ENCODE measurements around the gene PORCN.
"Not testable (repeated sequence)": the region's sequence is repeated elsewhere in the genome, so short reads cannot be mapped to it uniquely, and the experiment has no call there.

The PORCN gene

DNA sequence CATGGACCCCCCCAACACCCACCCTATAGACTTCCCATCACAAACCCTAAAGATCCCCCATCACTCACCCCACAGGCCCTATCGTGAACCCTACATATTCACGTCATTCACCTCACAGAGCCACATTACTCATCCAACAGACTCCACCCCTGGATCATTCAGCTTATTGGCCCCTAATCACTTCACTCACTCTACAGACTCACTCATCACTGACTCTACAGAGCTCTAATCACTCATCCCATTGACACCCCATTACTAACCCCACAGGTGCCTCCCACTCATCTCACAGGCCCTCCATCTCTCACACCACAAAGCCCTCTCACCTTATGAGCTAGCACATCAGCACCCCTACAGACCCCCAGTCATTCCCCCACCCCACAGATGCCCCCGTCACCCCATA lies 24.4 kb downstream of the PORCN start:
- H3K4me1 Mint-ChIP-seq, result peaks cover 29% of the 10 kb centered on the region

DNA sequence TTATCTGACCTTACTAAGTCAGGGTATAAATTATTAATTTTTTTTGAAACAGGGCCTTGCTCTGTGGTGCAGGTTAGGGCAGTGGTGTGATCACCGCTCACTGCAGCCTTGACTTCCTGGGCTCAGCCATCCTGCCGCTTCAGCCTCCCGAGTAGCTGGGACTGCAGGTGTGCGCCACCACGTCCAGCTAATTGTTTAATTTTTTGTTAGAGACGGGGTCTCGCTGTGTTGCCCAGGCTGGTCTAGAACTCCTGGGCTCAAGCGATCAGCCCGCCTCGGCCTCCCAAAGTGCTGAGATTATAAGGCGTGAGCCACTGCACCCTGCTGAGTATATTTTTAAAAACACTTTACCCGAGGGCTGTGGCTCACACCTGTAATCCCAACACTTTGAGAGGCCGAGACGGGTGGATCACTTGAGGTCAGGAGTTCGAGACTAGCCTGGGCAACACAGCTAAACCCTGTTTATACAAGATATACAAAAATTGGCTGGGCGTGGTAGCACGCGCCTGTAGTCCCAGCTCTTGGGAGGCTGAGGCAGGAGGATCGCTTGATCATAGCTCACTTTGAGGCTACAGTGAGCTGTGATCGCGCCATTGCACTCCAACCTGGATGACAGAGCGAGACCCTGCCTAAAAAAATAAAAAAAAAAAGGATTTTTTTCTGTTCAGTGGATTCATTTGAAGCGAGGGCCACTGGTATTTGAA lies 30.0 kb downstream of the PORCN start:
- no peak for DNase-seq (ENCODE audit: low spot score in 2 of 2)
- H3K4me1 Mint-ChIP-seq, result peaks cover 28% of the 10 kb centered on the region
- peak overlapping the region; percentile 93 for H3K27ac Mint-ChIP-seq
- peak overlapping the region; percentile 81 for H3K4me3 Mint-ChIP-seq
- H3K9me3 Mint-ChIP-seq, result no peaks in the 10 kb centered on the region
- H3K36me3 Mint-ChIP-seq, result peaks cover 43% of the 10 kb centered on the region
- ATAC-seq, result no peak

More for the DNA sequence above, 24.4 kb downstream of the PORCN start:
- H3K9me3 Mint-ChIP-seq, result no peaks in the 10 kb centered on the region
- H3K36me3 Mint-ChIP-seq, result peaks cover 35% of the 10 kb centered on the region
- DNase-seq (ENCODE audit: low spot score in 2 of 2) (no peak), ATAC-seq (peak; percentile 40)
- no peak overlapping the region for H3K4me3 Mint-ChIP-seq
- peak overlapping the region; percentile 83 for H3K27ac Mint-ChIP-seq

DNA sequence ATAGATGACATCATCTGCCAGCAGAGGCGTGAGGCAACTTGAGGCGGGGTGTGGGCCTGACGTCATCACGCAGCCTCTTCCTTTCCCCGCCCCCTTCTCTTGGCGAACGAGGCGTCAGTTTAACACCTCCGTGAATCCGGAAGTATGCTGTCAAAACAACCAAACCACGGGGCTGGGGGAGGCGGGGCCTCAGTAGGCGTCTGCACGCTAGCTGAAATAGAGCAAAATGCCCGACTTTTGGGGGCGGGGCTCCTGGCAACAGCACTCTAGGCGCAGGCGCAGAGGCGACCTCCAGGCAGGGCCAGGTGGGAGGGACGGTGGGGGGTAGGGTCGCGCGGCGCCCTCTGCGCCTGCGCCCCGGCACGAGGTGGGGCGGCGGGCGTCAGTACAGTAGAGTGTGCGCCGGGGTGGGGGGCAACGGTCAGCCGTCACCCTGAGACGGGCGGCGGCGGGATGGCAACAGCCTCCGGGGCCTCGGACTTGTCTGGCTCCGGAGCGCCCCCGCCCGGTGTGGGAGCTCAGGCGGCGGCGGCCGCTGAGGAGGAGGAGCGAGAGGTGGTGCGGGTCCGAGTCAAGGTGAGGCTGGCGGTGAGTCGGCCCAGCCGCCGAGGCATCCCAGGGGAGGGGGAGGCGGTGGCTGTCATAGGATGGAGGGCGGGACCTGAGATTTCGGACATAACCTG lies 30.7 kb downstream of the PORCN start, which contains the start of gene TBC1D25:
Gene TBC1D25 (plus strand): TSS at position 370 of the 683 bp plus-strand sequence. CDS start 84 bp downstream, at position 454.
- peak within 1 kb of the TSS; percentile 81 for H3K4me3 Mint-ChIP-seq
- H3K9me3 Mint-ChIP-seq, result no peaks in the 10 kb centered on the region
- ATAC-seq, result peak; percentile 91
- DNase-seq (ENCODE audit: low spot score in 2 of 2), result peak; percentile 80 to 95
- H3K4me1 Mint-ChIP-seq, result peaks cover 23% of the 10 kb centered on the region
- peak within 1 kb of the TSS; percentile 93 for H3K27ac Mint-ChIP-seq
- peaks cover 50% of the 10 kb centered on the region for H3K36me3 Mint-ChIP-seq

DNA sequence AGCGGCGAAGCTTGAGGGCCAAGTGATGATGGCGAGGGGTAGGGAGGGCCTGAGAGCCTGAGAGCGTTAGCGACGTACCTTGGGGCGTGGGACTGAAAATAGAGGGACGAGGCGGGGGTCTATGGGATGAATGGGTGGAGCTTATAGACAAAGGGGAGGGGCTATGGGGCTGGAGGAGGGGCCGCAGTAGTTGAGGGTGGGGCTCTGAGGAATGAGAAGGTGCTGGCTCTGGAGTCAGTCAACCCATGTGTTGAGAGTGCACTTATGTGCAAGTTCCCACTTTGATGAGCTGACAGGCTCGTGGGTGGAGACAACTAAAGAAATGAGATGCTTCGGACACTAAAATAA lies 31.2 kb downstream of the PORCN start:
- Mint-ChIP-seq H3K27ac (peak overlapping the region; percentile 93), H3K36me3 (peaks cover 55% of the 10 kb centered on the region), H3K9me3 (no peaks in the 10 kb centered on the region), H3K4me3 (peak overlapping the region; percentile 81), H3K4me1 (peaks cover 18% of the 10 kb centered on the region)
- DNase-seq (ENCODE audit: low spot score in 2 of 2), result peak in 1 of 2 donors; percentile 78
- peak; percentile 74 for ATAC-seq

DNA sequence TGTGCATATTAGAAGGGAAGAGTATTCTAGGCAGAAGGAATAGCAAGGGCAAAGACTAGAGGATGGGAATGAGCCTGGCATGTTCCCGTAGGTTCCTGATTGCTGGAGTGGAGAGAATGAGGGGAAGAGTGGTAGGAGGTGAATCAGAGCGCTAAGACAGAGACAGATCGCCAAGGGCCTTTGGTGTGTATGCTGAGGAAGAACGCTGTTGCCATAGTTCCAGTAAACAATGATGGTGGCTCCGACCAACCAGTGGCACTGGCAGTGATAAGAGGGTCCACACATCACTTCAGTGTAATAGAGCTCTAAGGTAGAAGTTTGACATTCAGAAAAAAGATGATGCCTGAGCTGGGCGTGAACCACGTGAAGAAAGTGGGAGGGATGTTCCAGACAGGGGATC lies 31.7 kb downstream of the PORCN start:
- H3K36me3 Mint-ChIP-seq, result peaks cover 60% of the 10 kb centered on the region
- peak in 1 of 2 donors; percentile 51 for DNase-seq (ENCODE audit: low spot score in 2 of 2)
- H3K4me1 Mint-ChIP-seq, result peaks cover 18% of the 10 kb centered on the region
- peak overlapping the region; percentile 81 for H3K4me3 Mint-ChIP-seq
- H3K27ac Mint-ChIP-seq, result peak overlapping the region; percentile 93
- no peak for ATAC-seq
- no peaks in the 10 kb centered on the region for H3K9me3 Mint-ChIP-seq

DNA sequence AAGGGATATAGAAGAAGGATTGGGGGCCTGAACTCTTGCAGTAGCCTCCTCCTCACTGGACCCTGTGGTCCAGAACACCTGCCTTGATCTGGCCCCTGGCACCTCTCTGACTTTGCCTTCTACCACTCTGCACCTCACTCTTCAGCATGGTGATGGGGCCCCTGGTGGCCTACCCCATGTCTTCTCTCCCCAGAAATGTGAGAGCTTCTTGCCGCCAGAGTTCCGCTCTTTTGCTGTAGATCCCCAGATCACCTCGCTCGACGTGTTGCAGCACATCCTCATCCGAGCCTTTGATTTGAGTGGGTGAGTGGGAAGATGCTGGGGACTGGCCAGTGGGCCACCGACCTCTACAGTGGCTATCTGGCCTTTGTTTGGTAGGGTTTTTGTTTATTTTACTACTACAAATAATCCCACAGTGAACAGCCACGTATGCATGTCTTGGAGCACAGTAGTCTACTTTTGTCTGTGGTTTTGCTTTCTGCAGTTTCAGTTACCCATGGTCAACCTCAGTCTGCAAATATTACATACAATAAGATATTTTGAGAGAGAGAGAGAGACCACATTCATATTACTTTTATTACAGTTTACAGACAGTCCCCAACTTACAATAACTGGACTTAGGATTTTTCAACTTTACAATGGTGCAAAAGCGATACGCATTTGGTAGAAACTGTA lies 32.5 kb downstream of the PORCN start:
- ATAC-seq (no peak), DNase-seq (ENCODE audit: low spot score in 2 of 2) (peak in 1 of 2 donors; percentile 53)
- Mint-ChIP-seq H3K9me3 (no peaks in the 10 kb centered on the region), H3K36me3 (peaks cover 67% of the 10 kb centered on the region), H3K4me1 (peaks cover 18% of the 10 kb centered on the region), H3K4me3 (peak overlapping the region; percentile 81), H3K27ac (peak overlapping the region; percentile 93)

DNA sequence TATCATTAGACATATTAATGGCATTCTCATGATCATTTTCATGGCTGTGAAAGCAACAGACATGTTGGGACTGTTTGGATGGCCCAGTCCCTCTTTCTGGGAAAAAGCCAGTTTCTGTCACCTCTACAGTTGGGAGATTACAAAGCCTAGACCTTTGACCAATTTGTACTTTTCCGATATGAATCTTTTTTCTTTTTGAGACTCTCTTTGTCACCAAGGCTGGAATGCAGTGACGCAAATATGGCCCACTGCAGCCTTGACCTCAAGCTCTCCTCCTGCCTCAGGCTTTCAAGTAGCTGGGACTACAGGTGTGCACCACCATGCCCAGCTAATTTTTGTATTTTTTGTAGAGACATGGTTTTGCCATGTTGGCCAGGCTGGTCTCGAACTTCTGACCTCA lies 40.1 kb downstream of the PORCN start:
- no peaks in the 10 kb centered on the region for H3K9me3 Mint-ChIP-seq
- H3K27ac Mint-ChIP-seq, result no peak overlapping the region
- H3K36me3 Mint-ChIP-seq, result peaks cover 100% of the 10 kb centered on the region
- H3K4me3 Mint-ChIP-seq, result no peak overlapping the region
- DNase-seq (ENCODE audit: low spot score in 2 of 2) (no peak), ATAC-seq (no peak)
- H3K4me1 Mint-ChIP-seq, result no peaks in the 10 kb centered on the region

DNA sequence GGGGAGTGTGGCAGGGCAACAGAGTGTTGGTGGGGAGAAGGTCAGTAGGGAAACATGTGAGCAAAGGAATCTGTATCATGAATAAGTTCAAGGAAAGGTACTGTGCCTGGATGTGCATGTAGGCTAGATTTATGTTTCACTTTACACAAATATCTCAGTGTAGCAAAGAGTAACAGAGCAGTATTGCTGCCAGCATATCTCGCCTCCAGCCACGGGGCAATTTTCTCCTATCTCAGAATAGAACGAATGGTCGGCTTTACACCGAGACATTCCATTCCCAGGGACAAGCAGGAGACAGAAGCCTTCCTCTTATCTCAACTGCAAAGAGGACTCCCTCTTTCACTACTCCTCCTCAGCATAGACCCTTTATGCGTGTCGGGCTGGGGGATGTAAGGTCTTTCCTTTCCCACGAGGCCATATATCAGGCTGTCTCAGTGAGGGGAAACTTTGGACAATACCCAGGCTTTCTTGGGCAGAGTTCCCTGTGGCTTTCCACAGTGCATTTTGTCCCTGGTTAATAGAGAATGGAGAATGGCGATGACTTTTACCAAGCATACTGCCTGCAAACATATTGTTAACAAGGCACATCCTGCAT lies 47.0 kb downstream of the PORCN start:
- not testable (repeated sequence) for H3K9me3 Mint-ChIP-seq; DNase-seq (ENCODE audit: low spot score in 2 of 2); ATAC-seq; H3K4me1 Mint-ChIP-seq; H3K4me3 Mint-ChIP-seq
- H3K36me3 Mint-ChIP-seq, result peaks cover 94% of the 10 kb centered on the region
- peak overlapping the region; percentile 1 for H3K27ac Mint-ChIP-seq

DNA sequence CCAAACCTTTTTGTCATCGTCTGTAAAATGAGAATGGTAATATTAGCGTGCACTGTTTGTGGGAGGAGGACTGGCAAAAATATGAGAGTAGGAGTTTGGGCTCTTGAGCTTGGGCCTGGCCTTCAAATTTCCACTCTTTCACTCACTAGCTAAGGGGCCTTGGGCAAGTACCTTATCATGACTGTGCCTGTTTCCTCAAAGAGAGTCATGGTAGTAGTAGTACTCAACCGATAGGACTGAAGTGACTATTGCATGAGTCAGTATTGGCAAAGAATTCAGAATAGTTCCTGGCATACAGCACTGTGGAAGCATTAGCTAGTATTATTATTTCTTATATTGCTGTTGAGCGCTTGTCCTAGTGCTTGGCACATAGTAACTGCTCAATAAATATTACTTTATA lies 49.5 kb downstream of the PORCN start:
- no peak for DNase-seq (ENCODE audit: low spot score in 2 of 2)
- H3K4me3 Mint-ChIP-seq, result no peak overlapping the region
- H3K4me1 Mint-ChIP-seq, result no peaks in the 10 kb centered on the region
- H3K27ac Mint-ChIP-seq, result peak overlapping the region; percentile 79
- H3K9me3 Mint-ChIP-seq, result no peaks in the 10 kb centered on the region
- H3K36me3 Mint-ChIP-seq, result peaks cover 87% of the 10 kb centered on the region
- ATAC-seq, result peak; percentile 100

DNA sequence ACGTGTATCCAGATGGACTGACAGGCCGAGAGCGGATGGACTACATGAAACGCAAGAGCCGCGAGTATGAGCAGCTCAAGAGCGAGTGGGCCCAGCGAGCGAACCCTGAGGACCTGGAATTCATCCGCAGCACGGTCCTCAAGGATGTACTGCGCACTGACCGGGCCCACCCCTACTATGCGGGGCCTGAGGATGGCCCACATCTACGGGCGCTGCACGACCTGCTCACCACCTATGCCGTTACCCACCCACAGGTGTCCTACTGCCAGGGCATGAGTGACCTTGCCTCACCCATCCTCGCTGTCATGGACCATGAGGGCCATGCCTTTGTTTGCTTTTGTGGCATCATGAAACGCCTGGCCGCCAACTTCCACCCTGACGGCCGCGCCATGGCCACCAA lies 50.8 kb downstream of the PORCN start:
- no peak for DNase-seq (ENCODE audit: low spot score in 2 of 2)
- Mint-ChIP-seq H3K9me3 (no peaks in the 10 kb centered on the region), H3K36me3 (peaks cover 73% of the 10 kb centered on the region), H3K4me1 (no peaks in the 10 kb centered on the region), H3K4me3 (no peak overlapping the region), H3K27ac (no peak overlapping the region)
- ATAC-seq, result no peak

DNA sequence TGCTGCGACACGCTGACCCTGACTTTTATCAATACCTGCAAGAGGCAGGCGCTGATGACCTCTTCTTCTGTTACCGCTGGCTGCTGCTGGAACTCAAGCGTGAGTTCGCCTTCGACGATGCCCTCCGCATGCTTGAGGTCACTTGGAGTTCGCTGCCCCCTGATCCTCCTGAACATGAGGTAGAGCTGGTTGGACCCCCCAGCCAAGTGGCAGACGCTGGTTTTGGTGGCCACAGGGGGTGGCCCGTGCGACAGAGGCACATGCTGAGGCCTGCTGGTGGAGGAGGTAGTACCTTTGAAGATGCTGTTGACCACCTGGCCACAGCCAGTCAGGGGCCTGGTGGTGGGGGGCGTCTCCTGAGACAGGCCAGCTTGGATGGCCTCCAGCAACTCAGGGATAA lies 51.3 kb downstream of the PORCN start:
- ATAC-seq (no peak), DNase-seq (ENCODE audit: low spot score in 2 of 2) (no peak)
- no peaks in the 10 kb centered on the region for H3K4me1 Mint-ChIP-seq
- H3K27ac Mint-ChIP-seq, result peak overlapping the region; percentile 75
- no peak overlapping the region for H3K4me3 Mint-ChIP-seq
- no peaks in the 10 kb centered on the region for H3K9me3 Mint-ChIP-seq
- H3K36me3 Mint-ChIP-seq, result peaks cover 69% of the 10 kb centered on the region

DNA sequence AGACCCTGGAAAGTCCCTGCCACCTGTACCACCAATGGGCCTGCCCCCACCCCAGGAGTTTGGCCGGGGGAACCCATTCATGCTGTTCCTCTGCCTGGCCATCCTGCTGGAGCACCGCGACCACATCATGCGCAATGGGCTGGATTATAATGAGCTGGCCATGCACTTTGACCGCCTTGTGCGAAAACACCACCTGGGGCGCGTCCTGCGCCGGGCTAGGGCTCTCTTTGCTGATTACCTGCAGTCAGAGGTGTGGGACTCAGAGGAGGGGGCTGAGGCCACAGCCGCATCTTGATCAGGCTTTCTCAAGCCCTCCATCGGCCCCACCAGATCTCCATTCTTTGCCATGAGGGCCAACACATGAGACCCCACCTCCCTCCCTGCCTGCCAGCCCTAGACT lies 51.9 kb downstream of the PORCN start:
- Mint-ChIP-seq H3K4me3 (no peak overlapping the region), H3K4me1 (no peaks in the 10 kb centered on the region), H3K27ac (peak overlapping the region; percentile 75), H3K9me3 (no peaks in the 10 kb centered on the region), H3K36me3 (peaks cover 66% of the 10 kb centered on the region)
- ATAC-seq, result no peak
- no peak for DNase-seq (ENCODE audit: low spot score in 2 of 2)

DNA sequence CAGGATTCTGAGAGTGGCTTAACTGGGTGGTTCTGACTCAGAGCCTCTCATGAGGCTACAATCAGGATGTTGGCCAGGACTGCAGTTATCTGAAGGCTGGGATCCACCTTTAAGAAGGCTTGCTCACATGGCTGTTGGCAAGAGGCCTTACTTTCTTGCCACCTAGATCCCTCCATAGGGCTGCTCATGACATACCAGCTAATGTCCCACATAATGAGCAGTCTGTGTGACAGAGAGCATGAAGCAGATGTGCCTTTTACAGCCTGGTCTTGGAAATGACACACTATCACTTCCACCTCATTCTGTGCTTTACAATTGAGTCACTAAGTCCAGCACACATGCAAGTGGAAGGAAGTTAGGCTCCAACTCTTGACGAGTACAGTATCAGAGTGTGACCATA lies 61.2 kb downstream of the PORCN start:
- DNase-seq (ENCODE audit: low spot score in 2 of 2) (peak in 1 of 2 donors; percentile 56), ATAC-seq (peak; percentile 86)
- H3K36me3 Mint-ChIP-seq, result peaks cover 21% of the 10 kb centered on the region
- H3K27ac Mint-ChIP-seq, result peak overlapping the region; percentile 61
- H3K4me1 Mint-ChIP-seq, result peaks cover 8% of the 10 kb centered on the region
- no peaks in the 10 kb centered on the region for H3K9me3 Mint-ChIP-seq
- H3K4me3 Mint-ChIP-seq, result no peak overlapping the region
